Stimulated activated CD4-positive, alpha-beta T cell treated with anti-CD3 and anti-CD28 coated beads, Interleukin-12 subunit alpha, Interleukin-12 subunit beta, amount 100 ng/mL, for 4 hours (primary cell): Measurements from ENCODE around the gene DCAKD.

Source experiments
- DNase-seq: peaks from one replicate; pipeline ENCODE4 v3.0.0-alpha.2; 2020

The DCAKD gene

DNA sequence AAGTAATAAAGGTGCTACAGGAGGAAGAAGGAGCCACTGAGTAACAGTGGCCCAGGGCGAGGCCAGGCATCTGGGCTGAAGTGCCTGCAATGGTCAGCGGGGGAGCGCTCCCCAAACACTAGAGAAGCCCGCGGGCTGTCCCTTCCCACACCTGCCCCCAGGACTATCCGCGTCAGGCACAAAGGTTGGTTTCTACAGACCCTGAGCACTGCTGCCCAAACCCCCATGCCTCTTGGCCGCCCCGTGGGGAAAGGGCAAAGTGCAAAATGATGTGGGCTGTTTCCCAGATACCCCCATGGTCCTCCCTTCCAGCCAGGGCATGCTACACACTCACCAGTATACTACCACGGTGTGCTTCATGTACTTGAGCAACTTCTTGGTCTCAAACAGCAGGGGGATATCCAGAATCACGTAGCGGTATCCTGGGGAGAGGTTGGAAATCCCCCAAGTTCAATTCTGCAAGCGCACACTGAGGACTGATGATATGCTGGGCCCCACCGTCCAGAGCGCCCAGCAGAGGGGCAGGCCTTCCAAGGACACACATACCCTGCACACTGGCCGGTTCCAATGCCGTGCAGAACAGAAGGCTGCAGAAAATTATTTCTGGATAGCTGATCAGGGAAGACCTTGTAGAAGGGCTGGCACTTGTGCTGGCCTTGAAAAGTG is 21.5 kb downstream of the DCAKD start:
- DNase-seq: no peak

DNA sequence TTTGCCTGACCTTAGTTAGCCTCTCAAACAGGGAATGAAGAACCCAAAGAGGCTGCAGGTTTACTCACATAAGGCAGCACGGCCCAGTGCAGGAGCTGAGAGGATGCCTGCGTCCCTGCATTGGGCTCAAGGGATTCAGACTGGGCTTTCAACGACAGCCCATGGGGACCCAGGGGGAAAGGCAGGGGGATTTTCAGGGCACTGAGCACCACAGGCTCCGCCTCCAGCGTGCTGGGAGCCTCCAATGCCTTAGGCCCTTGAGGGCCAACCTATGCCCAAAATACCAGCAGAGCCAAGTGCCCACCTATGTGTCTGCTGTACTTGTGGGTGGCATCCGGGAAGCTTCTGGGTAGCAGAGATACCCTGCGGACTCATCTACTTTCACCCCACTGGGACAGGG is 22.3 kb downstream of the DCAKD start:
- no peak for DNase-seq

DNA sequence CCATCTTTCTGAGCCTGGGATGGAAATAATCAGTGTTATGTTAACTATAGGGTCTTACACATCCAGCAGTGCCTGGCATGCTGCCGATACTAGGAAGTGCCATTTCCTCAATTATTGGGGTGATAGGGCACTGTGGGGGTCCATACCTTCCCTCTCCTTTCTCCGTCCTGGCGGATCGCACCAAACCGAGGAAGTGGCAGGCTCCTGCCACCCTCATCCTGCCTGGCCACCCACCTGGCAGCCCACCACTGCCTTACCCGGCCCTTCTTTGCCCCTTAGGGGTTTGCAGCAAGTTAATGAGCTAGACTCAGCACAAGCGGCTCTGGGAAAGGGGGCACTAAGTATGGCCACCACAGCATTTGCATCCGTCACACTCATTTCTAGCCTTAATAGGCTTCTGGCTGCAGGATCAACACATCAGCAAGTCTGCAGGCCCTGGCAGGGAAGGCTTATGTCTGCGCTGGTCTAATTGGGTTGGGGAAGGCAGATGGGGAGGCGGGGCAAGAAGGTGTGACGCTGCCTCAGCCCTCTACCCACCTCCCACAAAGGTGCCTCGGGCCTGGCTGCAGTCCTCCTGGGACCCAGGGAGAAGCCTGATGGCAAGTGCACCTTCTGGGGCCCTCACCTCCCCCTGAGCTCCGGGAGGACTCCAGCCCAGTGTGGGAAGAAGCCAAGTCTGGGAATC is 28.6 kb downstream of the DCAKD start:
- no peak for DNase-seq

DNA sequence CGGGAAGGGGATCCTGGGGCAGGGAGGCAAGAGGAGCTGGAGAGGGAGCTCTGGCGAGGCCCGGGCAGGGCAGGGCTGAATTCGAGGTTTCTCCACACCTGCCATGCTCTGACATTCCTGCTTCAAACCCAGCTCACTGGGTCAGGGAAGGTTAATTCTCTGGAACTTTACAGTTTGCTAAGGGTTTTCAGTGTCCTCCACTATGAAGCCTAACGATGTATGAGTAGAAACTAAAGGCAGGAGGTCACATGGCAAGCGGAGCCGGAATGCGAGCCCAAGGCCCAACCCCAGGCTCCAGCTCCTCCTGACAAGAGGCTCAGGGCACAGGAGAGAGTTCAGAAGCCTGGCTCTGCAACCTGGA is 29.2 kb downstream of the DCAKD start:
- no peak for DNase-seq

DNA sequence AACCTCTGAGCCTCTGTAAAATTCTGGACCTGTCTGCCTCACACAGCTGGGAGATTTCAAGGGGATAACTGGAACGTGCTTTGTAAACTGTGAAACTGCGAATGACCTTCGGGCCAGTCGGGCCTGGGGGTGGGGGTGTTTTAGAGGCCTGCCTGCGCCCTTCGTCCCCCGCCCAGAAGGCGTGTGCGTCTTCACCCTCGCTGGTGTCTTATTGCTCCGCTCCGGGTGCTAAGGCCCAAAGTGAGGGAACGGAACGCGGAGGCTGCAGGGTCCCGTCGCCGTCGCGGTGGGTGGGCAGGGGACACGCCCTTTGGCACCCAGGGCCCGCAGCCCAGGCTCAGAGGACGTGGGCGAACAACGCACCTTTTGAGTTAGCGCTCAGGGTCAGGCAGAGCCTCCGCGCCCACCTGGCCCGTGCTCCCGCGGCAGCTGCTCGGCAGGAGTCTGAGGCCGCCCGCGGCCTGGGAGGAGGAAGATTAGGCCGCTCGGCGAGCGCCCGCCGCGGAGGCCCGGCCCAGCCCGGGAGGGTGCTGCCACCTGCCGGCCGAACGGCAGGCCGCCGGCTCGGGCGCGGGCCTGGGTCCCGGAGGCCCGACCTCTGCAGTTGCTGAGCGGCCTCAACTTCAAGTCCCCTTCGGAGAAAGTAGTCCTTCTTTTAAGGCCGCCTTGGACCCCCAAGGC is 29.7 kb downstream of the DCAKD start:
- DNase-seq: peak; percentile 70

DNA sequence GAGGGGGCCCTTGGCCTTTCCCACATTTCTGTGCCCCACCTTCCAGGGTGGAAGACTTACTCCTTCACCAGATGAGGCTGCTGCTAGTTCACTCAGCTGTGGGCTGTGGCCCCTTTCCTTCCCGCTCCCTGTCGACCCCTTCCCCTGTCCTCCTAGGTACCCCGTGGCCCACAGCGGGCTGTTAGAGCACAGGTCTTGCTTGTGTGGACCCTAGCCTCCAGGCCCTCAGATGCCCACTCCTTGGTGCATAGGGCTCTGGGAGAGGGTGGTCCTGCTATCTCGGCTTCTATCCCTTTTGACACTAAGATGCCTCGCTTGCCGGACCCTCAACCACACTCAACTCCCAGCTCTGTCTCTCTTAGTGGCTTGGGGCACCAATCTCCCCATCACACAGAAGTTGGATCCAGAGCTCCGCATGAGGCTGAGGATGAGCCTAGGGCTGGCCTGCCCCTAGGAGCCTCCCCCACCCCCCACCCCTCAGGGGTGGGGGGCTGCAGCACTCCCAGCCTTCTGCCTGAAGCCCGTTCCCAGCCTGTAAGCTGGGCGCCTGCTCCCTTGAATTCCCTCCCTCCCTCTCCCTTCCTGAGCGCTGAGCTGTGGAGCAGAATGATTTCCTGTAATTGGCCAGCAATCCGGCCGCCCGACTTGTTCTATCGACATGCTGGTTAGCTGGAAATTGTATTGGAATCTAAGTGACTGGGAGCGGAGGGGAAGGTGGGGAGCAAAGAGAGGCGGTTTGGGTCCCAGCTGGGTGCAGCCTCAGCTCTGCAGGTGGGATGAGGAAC is 30.9 kb downstream of the DCAKD start:
- no peak for DNase-seq

DNA sequence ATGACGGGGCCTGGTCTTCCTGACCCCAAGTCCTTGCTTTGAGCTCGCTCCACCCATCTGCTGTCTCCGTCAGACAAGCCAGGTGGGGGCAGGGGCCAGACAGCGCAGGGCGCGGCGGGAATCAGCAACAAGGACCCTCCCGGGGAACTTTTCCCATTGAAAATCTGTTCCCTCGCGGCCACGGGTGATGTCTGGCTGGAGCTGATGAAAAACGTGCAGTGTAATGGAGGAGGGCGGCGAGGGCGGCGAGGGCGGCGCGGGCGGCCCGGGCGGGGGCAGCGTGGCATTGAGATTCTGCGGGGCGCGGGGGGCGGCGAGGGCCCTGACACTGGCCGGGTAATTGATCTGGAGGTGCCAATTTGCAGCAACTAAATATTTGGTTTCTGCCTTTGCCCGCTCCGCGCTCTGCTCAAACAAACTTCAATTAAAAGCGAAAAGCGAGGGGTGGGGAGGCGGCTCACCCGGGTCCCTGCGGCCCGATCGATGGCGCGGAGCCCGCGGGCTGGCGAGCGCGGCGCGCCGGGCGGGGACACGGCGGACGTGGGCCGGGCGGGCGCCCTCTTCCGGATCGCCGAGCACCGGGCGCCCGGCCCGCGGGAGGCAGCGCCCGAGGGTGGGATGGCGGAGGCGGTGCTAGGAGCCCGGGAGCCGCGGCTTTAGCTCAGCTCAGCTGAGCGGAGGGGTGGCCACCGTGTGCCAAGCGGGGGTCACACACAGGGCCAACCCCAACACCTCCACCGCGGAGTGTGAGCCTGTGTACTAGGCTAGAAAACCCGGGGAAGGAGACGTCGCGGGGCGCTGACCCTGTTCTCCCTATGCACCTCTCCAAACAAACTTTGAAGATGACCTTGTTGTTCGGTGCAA is 32.4 kb downstream of the DCAKD start:
- DNase-seq: peak; percentile 36

DNA sequence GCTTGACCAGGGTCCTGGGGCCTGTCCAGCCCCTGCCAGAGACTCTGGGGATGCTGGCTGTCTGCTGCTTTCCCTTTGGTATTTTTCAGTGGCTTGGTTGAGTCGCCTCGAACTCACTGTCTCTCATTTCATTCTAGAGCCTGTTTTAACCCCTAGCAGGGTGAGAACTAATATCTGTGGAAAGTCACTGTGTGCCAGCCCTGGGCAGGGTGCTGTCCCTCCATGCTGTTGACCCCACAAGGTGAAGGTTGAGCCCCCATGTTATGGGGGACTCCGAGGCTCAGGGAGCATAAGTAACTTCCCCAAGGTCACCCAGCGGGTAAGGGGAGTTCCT is 33.0 kb downstream of the DCAKD start:
- DNase-seq: no peak

DNA sequence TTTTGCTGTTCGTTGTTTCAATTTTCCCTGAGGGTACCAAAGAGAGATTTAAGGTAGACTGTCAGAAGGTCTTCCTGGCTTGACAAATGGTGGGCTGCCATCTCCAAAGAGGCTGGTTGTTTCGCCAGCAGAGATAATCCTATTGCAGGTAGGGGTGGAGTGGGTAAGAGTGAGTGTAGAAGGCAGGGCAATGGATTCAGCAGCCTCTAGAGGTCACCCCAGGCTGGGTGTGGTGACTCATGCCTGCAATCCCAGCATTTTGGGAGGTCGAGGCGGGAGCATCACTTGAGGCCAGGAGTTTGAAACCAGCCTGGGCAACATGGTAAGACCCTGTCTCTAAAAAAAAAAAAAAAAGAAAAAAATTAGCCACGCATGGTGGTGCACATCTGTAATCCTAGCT is 34.6 kb downstream of the DCAKD start:
- DNase-seq: no peak

DNA sequence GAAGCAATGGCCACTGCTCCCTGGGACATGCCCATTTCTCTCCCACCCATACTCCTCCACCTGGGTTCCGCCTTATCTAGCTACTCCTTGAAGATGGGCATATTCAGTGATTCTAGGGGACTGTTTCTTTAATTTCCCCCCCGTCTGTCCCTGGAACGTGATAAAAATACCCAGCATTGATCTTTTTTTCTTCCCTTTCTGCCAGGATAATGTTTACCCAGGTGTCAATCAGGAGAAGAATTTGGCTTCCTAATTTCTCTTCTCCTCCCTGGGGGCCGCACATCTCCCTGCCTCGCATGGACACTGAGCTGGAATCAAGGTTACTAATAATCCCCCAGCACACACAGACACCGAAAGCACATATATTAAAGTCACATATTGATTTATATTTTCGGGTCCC is 35.2 kb downstream of the DCAKD start:
- DNase-seq: no peak

DNA sequence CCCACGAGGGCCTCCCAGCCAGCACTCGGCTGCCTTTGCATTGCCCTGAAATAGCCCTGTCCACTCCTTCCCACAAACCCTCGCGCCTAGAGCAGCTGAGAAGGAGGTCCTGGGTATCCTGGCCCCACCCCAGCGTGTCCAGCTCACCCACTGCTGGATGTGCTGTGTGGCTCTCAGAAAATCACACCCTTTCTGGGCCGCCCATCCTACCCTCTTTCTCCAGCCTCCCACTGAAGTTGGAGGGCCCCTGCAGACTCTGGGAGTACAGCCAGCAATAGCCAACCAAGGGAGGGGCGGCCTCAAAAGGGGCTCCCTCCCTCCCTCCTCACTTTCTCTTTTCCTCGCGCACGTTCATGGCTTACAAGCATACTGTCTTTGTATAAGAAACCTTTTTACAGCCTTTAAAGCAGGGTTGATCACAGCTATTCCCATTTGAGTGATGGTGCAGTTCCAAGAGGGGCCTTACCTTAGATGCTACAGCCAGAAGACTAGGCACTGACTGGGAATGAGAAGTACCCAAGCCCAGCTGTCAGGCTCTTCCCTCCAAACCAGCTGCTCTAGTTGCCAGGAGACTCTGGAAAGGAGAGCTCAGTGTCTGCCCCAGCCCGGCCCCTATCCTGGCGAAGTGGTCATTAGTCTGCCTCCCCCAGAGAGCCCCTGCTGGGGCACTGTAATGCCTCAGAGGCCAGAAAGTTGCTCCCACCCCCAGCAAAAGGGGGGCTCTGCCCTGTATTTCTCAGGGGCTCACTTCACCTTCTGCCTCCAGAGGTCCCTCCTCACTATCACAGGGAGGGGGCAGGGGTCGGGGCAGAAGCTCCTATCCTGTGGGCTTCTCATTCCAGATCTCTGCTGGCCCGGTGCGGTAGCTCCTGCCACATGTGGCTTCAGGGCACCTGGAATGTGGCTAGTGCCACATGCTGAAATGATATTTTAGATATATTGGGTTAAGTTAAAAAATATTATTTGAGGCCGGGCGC is 38.1 kb downstream of the DCAKD start:
- DNase-seq: no peak

DNA sequence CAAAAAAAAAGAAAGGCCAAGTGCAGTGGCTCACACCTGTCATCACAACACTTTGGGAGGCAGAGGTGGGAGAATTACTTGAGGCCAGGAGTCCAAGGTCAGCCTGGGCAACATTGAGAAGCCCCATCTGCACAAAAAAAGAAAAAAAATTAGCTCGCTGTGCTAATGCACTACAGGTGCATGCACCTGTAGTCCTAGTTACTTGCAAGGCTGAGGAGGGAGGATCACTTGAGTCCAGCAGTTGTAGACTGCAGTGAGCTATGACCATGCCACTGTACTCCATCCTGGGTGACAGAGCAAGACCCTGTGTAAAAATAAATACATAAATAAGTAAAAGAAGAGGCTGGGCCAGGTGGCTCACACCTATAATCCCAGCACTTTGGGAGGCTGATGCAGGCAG is 39.7 kb downstream of the DCAKD start:
- DNase-seq: no peak

DNA sequence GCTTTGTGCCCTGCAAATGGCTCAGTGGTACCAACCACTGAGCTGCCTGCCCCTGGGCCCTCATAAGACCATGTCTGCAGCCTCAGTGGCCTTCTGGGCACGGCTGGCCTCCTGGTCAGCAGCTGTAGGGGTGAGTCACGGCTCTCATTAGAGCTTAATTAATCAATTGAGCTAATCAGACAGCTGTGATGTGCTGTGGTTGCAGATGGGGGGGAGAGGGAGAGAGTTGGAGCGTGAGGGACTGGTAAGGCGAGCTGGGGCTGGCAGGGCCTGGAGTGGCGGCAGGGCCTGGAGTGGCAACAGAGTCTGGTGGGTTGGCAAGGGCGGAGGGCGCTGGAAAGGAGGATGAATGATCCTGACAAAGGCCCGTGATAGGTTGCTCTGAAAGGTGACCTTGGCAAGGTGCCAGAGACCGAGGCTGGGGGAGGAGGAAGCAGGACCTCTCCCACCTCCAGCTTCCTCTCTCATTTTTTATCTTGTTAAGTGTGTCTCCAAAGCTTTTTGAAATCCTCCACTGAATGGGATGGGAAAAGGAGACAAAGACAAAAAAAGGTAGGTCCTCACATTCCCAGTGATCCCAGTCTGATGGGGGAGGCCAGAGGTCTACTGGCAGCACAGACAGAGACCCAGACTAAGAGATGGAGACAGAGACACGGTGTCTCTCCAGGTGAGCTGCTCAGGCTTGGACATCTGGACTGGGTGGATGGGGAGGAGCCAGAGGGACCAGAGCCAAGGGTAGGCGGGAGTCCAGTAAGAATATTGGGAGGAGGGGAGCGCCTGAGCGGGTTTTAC is 41.6 kb downstream of the DCAKD start:
- no peak for DNase-seq

DNA sequence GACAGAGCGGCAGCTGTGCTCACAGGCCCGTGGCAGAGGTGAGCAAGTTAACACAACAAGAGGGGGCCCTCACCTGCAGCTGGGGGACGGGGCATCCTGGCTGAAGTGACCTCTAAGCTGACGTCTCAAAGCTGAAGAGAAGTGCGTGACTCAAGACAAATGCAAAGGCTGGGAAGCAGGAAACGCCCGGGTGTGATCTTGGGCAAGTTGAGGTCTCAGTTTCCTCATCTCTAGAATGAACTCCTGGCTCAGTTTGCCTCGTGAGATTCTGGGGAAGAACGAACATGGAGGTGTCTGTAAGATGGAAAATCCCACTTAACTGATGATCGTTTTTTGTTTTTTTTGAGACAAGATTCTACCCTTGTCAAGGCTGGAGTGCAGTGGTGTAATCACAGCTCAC is 43.2 kb downstream of the DCAKD start:
- DNase-seq: no peak

DNA sequence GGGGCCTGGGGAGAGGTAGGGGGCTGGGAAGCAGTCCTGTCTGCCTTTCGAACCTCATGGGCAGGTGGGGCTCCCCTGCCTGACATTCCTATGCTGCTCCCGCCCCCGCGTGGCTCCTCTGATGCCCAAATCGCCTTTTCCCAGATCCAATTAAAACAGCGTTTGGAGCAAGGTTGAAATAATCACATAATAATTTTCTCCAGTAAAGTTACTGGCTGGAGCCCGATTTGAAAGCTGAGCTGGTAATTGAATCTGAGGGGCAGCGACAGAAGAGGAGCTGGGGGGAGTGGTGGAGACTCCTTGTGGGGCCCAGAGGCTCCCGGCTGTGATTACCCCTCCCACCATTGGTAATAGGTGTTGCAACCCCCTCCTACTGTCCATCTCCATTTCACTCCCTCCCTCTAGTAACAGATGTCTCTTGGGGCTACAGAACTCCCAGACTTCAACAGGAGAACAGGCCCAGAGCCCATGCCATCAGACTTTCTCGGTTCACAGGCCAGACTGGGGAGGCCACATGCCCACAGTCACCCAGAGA is 44.4 kb downstream of the DCAKD start:
- no peak for DNase-seq

DNA sequence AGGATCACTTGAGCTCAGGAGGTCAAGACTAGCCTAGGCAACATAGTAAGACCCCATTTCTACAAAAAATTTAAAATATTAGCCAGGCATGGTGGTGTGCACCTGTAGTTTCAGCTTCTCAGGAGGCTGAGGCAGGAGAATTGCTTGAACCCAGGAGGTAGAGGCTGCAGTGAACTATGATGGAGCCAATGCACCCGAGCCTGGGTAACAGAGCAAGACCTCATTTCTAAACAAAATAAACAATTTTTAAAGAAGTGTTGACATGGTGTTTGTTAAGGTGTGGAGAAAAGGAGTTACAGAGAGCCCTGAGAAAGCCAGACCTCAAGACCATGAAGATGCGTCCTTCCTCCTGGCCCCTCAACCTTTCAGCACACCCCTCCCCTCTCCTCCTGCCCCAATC is 45.7 kb downstream of the DCAKD start:
- DNase-seq: no peak

DNA sequence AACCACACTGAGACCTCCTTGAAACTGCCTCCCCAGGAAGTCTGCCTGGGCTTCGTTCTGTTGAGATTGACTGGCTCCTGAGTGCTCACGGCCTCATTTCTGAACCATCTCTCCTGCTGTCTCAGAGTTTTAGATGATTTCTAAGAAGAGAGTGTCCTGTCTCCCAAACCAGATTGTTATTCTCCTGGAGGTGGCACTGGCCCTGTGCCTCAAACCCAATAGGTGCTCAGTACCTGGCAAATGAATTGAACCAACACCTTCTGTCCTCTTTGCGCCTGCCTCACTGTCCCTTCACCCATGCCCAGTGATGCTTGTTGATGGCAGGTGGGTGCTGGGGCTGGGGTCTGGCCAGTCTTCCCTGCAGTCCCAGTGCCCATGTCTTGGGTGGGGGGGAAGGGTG is 47.0 kb downstream of the DCAKD start:
- DNase-seq: no peak

DNA sequence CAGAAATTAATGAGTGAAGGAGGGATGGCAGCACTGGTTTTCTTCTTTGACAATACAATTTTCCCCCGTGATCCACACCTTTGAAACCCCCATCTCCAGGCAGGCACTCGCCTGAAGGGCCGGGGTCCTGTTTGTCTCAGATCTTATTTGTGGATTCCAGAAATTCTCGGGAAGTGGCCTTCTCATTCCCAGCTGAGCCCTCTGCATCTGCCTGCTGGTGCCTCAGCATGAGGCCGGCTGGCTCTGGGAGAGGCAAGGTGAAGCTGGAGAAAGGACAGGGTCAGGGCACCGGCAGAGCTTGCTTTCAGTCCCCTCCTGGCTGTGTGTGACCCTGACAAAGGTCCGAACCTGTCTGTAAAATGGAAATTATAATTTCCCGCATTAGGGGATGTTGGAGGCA is 47.6 kb downstream of the DCAKD start:
- DNase-seq: no peak

DNA sequence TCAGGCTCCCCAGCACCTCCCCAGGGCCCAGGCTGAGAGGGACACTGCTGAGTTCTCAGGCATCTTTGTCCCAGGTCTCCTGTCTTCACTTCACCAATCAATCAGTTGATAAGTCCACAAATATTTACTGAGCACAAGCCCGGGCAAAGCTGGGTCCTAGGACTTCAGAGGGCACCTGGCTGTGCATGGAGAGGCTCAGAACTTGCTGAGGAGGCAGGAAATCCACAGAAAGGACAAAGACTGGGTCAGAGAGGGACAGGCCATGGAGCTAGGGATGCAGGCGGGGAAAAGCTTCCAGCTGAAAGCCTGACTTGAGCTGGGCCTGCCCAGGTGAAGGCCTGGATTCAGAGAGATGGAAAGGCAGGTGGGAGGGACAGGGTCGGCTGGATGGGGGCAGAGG is 50.1 kb downstream of the DCAKD start:
- DNase-seq: no peak

DNA sequence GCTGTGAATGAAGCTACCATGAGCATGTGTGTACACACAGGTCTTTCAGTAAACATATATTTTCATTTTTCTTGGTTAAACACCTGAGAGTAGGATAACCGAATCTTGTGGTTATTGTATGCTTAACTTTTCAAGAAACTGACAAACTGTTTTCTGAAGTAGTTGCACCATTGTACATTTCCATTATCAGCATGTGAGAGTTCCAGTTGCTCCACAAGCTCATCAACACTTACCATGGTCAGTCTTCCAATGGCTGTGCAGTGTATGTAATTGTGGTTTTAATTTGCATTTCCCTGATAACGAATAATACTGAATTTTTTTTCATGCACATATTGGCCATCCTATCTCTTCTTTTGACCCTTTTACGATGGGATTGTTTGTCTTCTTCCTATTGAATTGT is 52.0 kb downstream of the DCAKD start:
- DNase-seq: no peak

DNA sequence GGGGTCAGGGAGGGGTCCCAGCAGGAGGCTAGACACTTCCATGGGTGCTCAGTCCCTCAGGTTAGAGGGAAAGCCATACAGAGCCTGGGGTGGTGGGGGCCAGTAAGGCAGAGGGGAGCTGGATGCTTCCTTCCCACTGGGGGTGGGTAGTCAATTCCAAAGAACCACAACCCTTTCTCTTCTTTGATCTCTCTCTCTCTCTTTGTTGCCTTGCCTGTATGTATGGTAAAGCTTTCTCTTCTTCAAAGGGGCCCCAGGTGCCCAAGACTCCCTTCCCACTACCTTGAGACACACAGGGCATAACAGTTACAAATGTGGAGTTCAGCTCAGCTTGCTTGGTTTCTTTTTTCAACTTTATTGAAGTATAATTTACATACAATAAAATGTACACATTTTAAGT is 52.8 kb downstream of the DCAKD start:
- DNase-seq: no peak
